ENCODE data around the gene S100A10.

GRCh38 chr1:151975311-151976014 is 18.2 kb downstream of the S100A10 start:
- TF ChIP-seq CTCF (IDR thresholded peaks at IDR 0.05; ENCODE audit: low read length) (no peak), EZH2 (optimal IDR thresholded peaks at IDR 0.05; ENCODE audit: low read depth, low read length) (no peak), EZH2phosphoT487 (IDR thresholded peaks at IDR 0.05; ENCODE audit: low read length) (no peak)

Measured in MM.1S (cell line).